Psoas muscle (tissue), 8 donors: ENCODE results near the gene COPZ1. TPM values are rescaled to one million over a fixed set of nuclear protein-coding genes. Genes with fewer than 3 reads are reported as not detected.

Experiments
- ATAC-seq, 4 donors: fragments of 200-7000 bp; cut with Tn5 transposase; one replicate each; pipeline ENCODE4 v1.9.1; 2020; ENCODE audit warnings: moderate library complexity in 3 of 4, mild to moderate bottlenecking in 2 of 4
- DNase-seq, 2 donors: peaks; one replicate each; pipeline ENCODE4 v3.0.0-alpha.2; 2020
- H3K27ac ChIP-seq: fragments of 200-600 bp; one replicate; pipeline ENCODE4 v1.8.0; 2022
- H3K27me3 ChIP-seq, 3 donors: fragments of 200-600 bp in 1 of 3; one replicate each; pipeline versions ENCODE4 v1.6.1 to v1.8.0; 2013 to 2022; ENCODE audit warnings: low read length in 2 of 3, mild to moderate bottlenecking in 2 of 3, moderate library complexity in 1 of 3; ENCODE audit not compliant: insufficient read depth in 3 of 3
- H3K36me3 ChIP-seq, 2 donors: fragments of 200-600 bp in 1 of 2; one replicate each; pipeline versions ENCODE4 v1.6.1 to v1.8.0; 2013 to 2022; ENCODE audit warnings: low read depth in 1 of 2, mild to moderate bottlenecking in 1 of 2, moderate library complexity in 1 of 2; ENCODE audit not compliant: insufficient read depth in 1 of 2
- H3K4me1 ChIP-seq: fragments of 200-600 bp; one replicate; pipeline ENCODE4 v1.8.0; 2022
- H3K4me3 ChIP-seq: fragments of 200-600 bp; one replicate; pipeline ENCODE4 v1.8.0; 2022; ENCODE audit warnings: mild to moderate bottlenecking
- H3K9me3 ChIP-seq: fragments of 200-600 bp; one replicate; pipeline ENCODE4 v1.8.0; 2022
- WGBS, 3 donors: extraction: QIAGEN DNeasy Blood & Tissue Kit; methylation state at CpG; one replicate each; pipeline versions ENCODE4 v1.1.6 to v1.1.7; 2013; 5-methylcytosine and 5-hydroxymethylcytosine counted together
- intact Hi-C, 2 donors: fragments of 100-400 bp; cut with DNase I; formaldehyde crosslinking; loops; one replicate each; pipeline versions ENCODE4 v1.11.0 to v1.14.2; 2022
- polyA plus RNA-seq, 3 donors: library from polyadenylated mRNA; stranded (reverse); fragments of 200-250 nt; gene quantifications; one replicate each; pipeline ENCODE4 v1.2.3, GENCODE V29; 2013
- total RNA-seq, 4 donors: library from RNA; stranded (reverse); fragmentation: NEBNext Ultra II Directional in 2 of 4; extraction: Animal tissue kit (Norgen Biotek cat#: 25700) in 2 of 4; gene quantifications; one replicate each; pipeline versions ENCODE4 v1.2.1 to v1.2.4, GENCODE V29; 2021 to 2023
- TF ChIP-seq, protein P1 (sequence below): fragments of 200-600 bp; IDR thresholded peaks from one replicate; pipeline ENCODE4 v1.8.0; 2022; ENCODE audit warnings: antibody characterized with exemption
- donor health status: healthy with polysubstance abuse.
- donor health status: DM: no; HTN: no; CAD: no; lungs with moderate emphysema.
- donor health status: Bipolar disorder and iron deficiency.
- donor health status: healthy.
- donor health status: DM: yes; HTN: yes; CAD: no.
- donor health status: DM: no; HTN: no; CAD: no.
- donor health status: DM: no; HTN: no; CAD: no.
- donor health status: DM: yes; HTN: yes; CAD: no.

Gene COPZ1
- total and polyA plus RNA-seq, 7 donors = 77.8 to 131 (median 88.3) TPM

DNA sequence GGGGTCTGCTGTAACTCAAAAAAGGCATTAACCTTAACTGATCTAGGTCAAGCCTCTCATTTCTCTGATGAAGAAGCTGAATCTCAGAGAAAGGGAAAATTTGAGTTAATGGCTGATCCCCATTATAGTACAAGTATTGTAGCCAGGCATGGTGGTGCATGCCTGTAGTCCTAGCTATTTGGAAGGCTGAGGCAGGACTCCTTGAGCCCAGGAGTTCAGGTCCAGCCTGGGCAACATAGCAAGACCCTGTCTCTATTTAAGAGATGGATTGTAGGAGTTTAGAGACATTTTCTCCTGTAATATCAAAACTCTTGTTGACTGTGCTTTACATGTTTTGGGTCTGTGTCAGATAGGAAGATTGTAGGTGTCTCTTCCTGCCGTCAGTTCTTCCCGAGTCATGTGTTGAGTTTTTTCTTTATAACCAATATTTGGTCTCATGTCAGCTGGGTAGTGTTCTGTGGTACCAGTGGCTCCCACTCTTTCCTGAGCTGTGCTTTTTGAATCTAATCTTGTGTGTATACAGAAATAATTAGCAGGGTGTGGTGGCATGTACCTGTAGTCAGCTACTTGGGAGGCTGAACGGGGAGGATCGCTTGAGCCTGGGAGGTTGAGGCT, 8.6 kb downstream of the COPZ1 start:
- Histone ChIP-seq H3K4me3 (no peak overlapping the region), H3K27ac (no peak overlapping the region), H3K9me3 (no peaks in the 10 kb centered on the region), H3K27me3 (no peaks in the 10 kb centered on the region), H3K36me3 (peaks cover 0 to 17% of the 10 kb centered on the region in 2 donors), H3K4me1 (peaks cover 41% of the 10 kb centered on the region)
- WGBS, 3 donors = 94 to 96% (median 96%) methylated on average over 4 of the region's 4 CpGs
- DNase-seq (no peak), ATAC-seq (no peak)
- TF ChIP-seq, protein P1, sequence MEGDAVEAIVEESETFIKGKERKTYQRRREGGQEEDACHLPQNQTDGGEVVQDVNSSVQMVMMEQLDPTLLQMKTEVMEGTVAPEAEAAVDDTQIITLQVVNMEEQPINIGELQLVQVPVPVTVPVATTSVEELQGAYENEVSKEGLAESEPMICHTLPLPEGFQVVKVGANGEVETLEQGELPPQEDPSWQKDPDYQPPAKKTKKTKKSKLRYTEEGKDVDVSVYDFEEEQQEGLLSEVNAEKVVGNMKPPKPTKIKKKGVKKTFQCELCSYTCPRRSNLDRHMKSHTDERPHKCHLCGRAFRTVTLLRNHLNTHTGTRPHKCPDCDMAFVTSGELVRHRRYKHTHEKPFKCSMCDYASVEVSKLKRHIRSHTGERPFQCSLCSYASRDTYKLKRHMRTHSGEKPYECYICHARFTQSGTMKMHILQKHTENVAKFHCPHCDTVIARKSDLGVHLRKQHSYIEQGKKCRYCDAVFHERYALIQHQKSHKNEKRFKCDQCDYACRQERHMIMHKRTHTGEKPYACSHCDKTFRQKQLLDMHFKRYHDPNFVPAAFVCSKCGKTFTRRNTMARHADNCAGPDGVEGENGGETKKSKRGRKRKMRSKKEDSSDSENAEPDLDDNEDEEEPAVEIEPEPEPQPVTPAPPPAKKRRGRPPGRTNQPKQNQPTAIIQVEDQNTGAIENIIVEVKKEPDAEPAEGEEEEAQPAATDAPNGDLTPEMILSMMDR = no peak
- intact Hi-C loops = no loop called here

DNA sequence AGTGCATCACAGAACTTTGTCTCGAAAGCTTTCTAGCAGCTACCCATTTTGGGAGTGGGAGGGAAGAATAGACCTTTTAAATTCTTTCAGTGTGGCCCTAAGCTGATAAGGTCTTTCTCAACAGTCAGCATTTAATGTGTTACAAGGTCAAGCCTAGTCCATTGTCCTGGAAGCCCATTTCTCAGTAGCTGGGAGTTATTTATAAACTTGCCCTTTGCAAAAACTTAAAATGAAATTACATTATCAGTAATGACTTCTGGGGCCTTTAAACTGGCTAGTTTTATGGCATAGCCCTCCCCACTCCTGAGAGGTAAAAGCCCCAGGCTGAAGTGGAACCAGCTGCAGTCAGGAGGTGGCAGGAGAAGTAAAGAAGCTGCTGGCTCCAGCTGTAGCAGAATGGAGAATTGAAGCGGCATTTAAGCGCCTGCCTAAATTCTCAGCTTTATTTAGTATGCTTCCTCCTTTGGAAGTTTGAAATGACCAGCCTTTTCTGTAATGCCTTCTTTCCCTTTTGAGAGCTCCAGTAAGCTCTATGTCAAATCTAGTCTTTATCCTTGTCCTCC, 12.4 kb downstream of the COPZ1 start:
- H3K9me3 ChIP-seq = no peaks in the 10 kb centered on the region
- H3K4me3 ChIP-seq = no peak overlapping the region
- intact Hi-C loops = no loop called here
- ATAC-seq (peak in 3 of 4 donors; percentile 41 to 55 (median 52)), DNase-seq (no peak)
- TF ChIP-seq, protein P1 = peak; percentile 11
- H3K27me3 ChIP-seq = no peaks in the 10 kb centered on the region
- peaks cover 39% of the 10 kb centered on the region for H3K4me1 ChIP-seq
- 38 to 62% (median 40%) methylated on average over 3 of the region's 3 CpGs for WGBS, 3 donors
- H3K27ac ChIP-seq = no peak overlapping the region
- H3K36me3 ChIP-seq = peaks cover 0 to 12% of the 10 kb centered on the region in 2 donors

DNA sequence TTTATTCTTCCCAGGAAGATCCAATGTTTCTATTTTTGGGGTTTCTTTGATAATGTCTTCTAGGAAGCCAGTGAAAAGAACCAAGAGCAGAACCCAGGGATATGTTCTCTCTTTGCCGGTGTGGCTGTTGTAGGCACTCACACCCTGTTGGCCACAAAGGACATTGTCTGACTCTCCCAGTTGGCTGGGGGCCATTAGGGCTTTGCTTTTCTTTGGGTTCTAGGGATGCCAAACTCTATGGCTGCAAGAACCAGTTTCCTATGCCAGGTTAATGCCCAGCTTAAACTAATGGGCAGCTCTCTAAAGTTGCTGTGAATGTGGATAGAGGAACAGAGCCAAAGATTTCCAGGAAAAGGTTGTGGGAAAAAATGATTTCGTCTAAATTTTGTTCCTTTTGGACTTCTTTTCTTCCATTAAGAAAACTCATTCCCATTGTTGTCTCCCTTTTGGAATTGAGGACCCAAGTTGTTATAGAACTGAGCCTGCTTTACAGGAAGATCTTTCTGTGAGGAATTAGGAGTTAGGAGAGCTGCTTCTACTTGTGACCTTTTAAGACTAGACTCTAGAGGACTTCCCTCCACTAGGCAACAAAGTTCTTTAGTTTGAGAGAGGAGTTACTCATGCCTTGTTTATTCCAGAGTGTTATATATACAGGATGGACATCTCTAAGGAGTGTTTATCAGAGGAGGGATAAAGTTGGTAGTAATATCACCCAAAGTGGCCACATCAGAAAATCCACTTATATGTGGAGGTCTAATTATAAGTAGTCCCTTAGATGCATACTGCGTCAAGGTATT, 13.1 kb downstream of the COPZ1 start:
- 51 to 61% (median 51%) methylated on average over 3 of the region's 3 CpGs for WGBS, 3 donors

DNA sequence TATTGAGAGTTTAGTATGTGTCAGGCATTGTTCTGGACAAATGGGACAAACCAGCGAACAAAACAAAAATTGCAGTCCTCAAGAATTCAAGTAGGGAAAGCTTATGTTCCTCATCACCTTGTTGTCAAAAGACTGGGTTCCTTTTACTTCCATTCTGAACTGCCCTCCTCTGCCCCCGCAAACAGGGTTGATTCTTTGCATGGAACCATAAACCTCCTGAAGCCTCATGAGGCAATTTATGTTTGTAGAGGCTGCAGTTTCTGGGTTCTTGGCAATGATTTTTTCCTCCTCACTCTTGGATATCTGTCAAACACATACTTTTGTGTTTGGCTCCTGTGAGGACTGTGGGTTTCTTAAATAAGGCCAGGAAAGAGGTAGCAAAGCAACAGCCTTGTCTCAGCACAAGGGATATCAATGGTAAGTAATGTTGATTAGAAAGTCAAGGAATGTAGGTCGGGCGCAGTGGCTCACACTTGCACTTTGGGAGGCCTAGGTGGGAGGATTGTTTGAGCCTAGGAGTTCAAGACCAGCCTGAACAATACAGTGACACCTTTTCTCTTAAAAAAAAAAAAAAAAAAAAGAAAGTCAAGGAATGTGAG, 13.9 kb downstream of the COPZ1 start:
- ATAC-seq (no peak), DNase-seq (no peak)
- Histone ChIP-seq H3K27me3 (no peaks in the 10 kb centered on the region), H3K4me3 (no peak overlapping the region), H3K27ac (no peak overlapping the region), H3K36me3 (peaks cover 7 to 26% of the 10 kb centered on the region in 2 donors), H3K9me3 (no peaks in the 10 kb centered on the region), H3K4me1 (peaks cover 39% of the 10 kb centered on the region)
- WGBS, 3 donors = 85 to 91% (median 90%) methylated on average over 4 of the region's 4 CpGs
- TF ChIP-seq, protein P1 = no peak
- intact Hi-C loops = no loop called here

More for the DNA sequence above, 13.1 kb downstream of the COPZ1 start:
- H3K27me3 ChIP-seq = no peaks in the 10 kb centered on the region
- peak in 1 of 4 donors; percentile 23 for ATAC-seq
- peaks cover 39% of the 10 kb centered on the region for H3K4me1 ChIP-seq
- DNase-seq = peak in 1 of 2 donors; percentile 27
- H3K9me3 ChIP-seq = no peaks in the 10 kb centered on the region
- intact Hi-C loops = no loop called here
- peaks cover 1 to 19% of the 10 kb centered on the region in 2 donors for H3K36me3 ChIP-seq
- no peak overlapping the region for H3K27ac ChIP-seq
- TF ChIP-seq, protein P1 = no peak
- H3K4me3 ChIP-seq = no peak overlapping the region
